K562 (cell line): ENCODE results near the gene ZC3H18. TPM values are rescaled to one million over a fixed set of nuclear protein-coding genes. Genes with fewer than 3 reads are reported as not detected.
A peak's percentile ranks its signal among the peaks of the same experiment; 100 is the strongest.

ENCODE experiments used
- CBX8 ChIP-seq: fragments of 200-600 bp; sonication (generic); IDR thresholded peaks from 2 replicates; pipeline ENCODE4 v1.6.1; 2012; ENCODE audit warnings: borderline replicate concordance, mixed run types, low read depth, mild to moderate bottlenecking, moderate library complexity, mixed read lengths, low read length, control low read depth, inconsistent platforms; ENCODE audit not compliant: poor library complexity, severe bottlenecking; ENCODE audit errors: extremely low read depth
- FOXJ3 ChIP-seq: sonication (generic); formaldehyde crosslinking; IDR thresholded peaks from 2 replicates; pipeline ENCODE4 v1.4.0; 2020; ENCODE audit warnings: mild to moderate bottlenecking, missing genetic modification reagents
- IRF2 ChIP-seq: sonication (generic); formaldehyde crosslinking; IDR thresholded peaks from 2 replicates; pipeline ENCODE4 v1.8.1; 2022; ENCODE audit warnings: mild to moderate bottlenecking, missing genetic modification reagents
- MCM2 ChIP-seq: fragments of 450-650 bp; IDR thresholded peaks from 2 replicates; pipeline ENCODE4 v1.6.1; 2017; ENCODE audit warnings: low read depth, mild to moderate bottlenecking
- MIER1 ChIP-seq: fragments of 450-650 bp; IDR thresholded peaks from 2 replicates; pipeline ENCODE4 v1.6.1; 2016; ENCODE audit warnings: antibody characterized with exemption, mild to moderate bottlenecking, low read depth
- MTA2 ChIP-seq: fragments of 450-650 bp; IDR thresholded peaks from 2 replicates; pipeline ENCODE4 v1.6.1; 2016; ENCODE audit warnings: low read depth
- MYBL2 ChIP-seq, 2 experiments: fragments of 450-650 bp in 1 of 2; sonication (generic) in 1 of 2; formaldehyde crosslinking in 1 of 2; IDR thresholded peaks; 2 replicates each; pipeline versions ENCODE4 v1.6.1 to v1.8.1; 2017 to 2022; ENCODE audit warnings: borderline replicate concordance in 1 of 2, inconsistent platforms in 1 of 2, low read depth in 1 of 2, mild to moderate bottlenecking in 1 of 2, missing genetic modification reagents in 1 of 2, moderate library complexity in 1 of 2
- PPARD ChIP-seq: fragments of 250-450 bp; sonication (Bioruptor Pico); IDR thresholded peaks from 2 replicates; pipeline ENCODE4 v1.8.0; 2022; ENCODE audit warnings: inconsistent platforms, mild to moderate bottlenecking, moderate library complexity
- RAD51 ChIP-seq: fragments of 450-650 bp; IDR thresholded peaks from 2 replicates; pipeline ENCODE4 v1.7.1; 2016; ENCODE audit warnings: low read depth, mild to moderate bottlenecking, borderline replicate concordance
- RBM34 ChIP-seq: fragments of 200-400 bp; formaldehyde crosslinking; IDR thresholded peaks from 2 replicates; pipeline ENCODE4 v1.6.1; 2018; ENCODE audit warnings: low read length, borderline replicate concordance; ENCODE audit not compliant: insufficient read depth
- TEAD4 ChIP-seq, 2 experiments: sonication (generic) in 1 of 2; formaldehyde crosslinking in 1 of 2; IDR thresholded peaks; 2 replicates each; pipeline versions ENCODE4 v1.6.1 to v1.8.0; 2012 to 2022; ENCODE audit warnings: borderline replicate concordance in 1 of 2, inconsistent platforms in 1 of 2, low read length in 1 of 2, mild to moderate bottlenecking in 1 of 2, missing genetic modification reagents in 1 of 2
- polyA plus RNA-seq, 8 experiments: library from polyadenylated mRNA; depleted of rRNA in 4 of 8; stranded (reverse) in 5 of 8; unstranded in 3 of 8; fragments of >200 nt; fragmentation: Nextera tagmentation in 2 of 8; fragmentation: Illumina TruSeq in 1 of 8; extraction: Ambion mirVana in 2 of 8; extraction: Trizol in 1 of 8; gene quantifications; 2 replicates each; pipeline versions ENCODE4 v1.2.1 to v1.2.3, GENCODE V29; 2011 to 2014; ENCODE audit warnings: inconsistent platforms in 1 of 8, missing spikeins in 1 of 8
- total RNA-seq, 7 experiments: library from RNA; depleted of rRNA in 6 of 7; stranded (reverse); fragments of >200 nt in 6 of 7; fragmentation: Illumina TruSeq in 2 of 7; extraction: Trizol in 2 of 7; gene quantifications; 2 replicates each; pipeline versions ENCODE4 v1.2.1 to v1.2.3, GENCODE V29; 2011 to 2021; ENCODE audit warnings: low replicate concordance in 1 of 7
- TF ChIP-seq, protein P1 (sequence below): sonication (generic); formaldehyde crosslinking; IDR thresholded peaks from 2 replicates; pipeline ENCODE4 v1.8.0; 2023; ENCODE audit warnings: mild to moderate bottlenecking, missing genetic modification reagents
- TF ChIP-seq, protein P2 (sequence below): fragments of 150-350 bp; IDR thresholded peaks from 2 replicates; pipeline ENCODE4 v1.6.1; 2014; ENCODE audit warnings: low read depth, mild to moderate bottlenecking, low read length, borderline replicate concordance
- TF ChIP-seq, protein P3 (sequence below): fragments of 250-450 bp; sonication (Bioruptor Pico); IDR thresholded peaks from 2 replicates; pipeline ENCODE4 v1.4.0; 2020; ENCODE audit warnings: mild to moderate bottlenecking, moderate library complexity
- TF ChIP-seq, protein P4 (sequence below): fragments of 450-650 bp; IDR thresholded peaks from 2 replicates; pipeline ENCODE4 v1.6.1; 2018; ENCODE audit not compliant: partially characterized antibody

ZC3H18 gene
- total and polyA plus RNA-seq, 9 of the 15 experiments (the other 6 are each of a cell fraction or from before 2014, with no cell fraction given) = 1.7 to 88.7 (median 26.9) TPM

DNA sequence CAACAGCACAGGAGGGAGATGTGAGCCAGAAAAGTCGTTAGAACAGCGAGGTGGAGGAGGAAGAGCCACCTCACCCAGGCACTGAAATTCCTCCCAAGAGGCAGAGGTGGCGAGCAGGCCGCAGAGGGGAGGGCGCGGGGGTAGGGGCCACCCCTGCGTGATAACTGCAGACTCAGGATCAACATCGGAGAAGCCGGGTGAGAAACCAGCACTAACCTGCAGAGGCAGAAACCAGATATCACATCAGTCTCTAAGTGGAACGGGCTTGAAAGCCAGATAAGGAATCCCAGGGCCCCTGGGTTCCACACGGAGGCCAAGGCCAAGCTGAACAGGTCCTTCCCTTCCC, 39.4 kb upstream of the ZC3H18 start (continued):
- TF ChIP-seq, protein P1, sequence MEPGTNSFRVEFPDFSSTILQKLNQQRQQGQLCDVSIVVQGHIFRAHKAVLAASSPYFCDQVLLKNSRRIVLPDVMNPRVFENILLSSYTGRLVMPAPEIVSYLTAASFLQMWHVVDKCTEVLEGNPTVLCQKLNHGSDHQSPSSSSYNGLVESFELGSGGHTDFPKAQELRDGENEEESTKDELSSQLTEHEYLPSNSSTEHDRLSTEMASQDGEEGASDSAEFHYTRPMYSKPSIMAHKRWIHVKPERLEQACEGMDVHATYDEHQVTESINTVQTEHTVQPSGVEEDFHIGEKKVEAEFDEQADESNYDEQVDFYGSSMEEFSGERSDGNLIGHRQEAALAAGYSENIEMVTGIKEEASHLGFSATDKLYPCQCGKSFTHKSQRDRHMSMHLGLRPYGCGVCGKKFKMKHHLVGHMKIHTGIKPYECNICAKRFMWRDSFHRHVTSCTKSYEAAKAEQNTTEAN = no peak
- no peak for TF ChIP-seq MIER1
- TF ChIP-seq, protein P2, sequence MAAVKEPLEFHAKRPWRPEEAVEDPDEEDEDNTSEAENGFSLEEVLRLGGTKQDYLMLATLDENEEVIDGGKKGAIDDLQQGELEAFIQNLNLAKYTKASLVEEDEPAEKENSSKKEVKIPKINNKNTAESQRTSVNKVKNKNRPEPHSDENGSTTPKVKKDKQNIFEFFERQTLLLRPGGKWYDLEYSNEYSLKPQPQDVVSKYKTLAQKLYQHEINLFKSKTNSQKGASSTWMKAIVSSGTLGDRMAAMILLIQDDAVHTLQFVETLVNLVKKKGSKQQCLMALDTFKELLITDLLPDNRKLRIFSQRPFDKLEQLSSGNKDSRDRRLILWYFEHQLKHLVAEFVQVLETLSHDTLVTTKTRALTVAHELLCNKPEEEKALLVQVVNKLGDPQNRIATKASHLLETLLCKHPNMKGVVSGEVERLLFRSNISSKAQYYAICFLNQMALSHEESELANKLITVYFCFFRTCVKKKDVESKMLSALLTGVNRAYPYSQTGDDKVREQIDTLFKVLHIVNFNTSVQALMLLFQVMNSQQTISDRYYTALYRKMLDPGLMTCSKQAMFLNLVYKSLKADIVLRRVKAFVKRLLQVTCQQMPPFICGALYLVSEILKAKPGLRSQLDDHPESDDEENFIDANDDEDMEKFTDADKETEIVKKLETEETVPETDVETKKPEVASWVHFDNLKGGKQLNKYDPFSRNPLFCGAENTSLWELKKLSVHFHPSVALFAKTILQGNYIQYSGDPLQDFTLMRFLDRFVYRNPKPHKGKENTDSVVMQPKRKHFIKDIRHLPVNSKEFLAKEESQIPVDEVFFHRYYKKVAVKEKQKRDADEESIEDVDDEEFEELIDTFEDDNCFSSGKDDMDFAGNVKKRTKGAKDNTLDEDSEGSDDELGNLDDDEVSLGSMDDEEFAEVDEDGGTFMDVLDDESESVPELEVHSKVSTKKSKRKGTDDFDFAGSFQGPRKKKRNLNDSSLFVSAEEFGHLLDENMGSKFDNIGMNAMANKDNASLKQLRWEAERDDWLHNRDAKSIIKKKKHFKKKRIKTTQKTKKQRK = no peak
- TF ChIP-seq, protein P3, sequence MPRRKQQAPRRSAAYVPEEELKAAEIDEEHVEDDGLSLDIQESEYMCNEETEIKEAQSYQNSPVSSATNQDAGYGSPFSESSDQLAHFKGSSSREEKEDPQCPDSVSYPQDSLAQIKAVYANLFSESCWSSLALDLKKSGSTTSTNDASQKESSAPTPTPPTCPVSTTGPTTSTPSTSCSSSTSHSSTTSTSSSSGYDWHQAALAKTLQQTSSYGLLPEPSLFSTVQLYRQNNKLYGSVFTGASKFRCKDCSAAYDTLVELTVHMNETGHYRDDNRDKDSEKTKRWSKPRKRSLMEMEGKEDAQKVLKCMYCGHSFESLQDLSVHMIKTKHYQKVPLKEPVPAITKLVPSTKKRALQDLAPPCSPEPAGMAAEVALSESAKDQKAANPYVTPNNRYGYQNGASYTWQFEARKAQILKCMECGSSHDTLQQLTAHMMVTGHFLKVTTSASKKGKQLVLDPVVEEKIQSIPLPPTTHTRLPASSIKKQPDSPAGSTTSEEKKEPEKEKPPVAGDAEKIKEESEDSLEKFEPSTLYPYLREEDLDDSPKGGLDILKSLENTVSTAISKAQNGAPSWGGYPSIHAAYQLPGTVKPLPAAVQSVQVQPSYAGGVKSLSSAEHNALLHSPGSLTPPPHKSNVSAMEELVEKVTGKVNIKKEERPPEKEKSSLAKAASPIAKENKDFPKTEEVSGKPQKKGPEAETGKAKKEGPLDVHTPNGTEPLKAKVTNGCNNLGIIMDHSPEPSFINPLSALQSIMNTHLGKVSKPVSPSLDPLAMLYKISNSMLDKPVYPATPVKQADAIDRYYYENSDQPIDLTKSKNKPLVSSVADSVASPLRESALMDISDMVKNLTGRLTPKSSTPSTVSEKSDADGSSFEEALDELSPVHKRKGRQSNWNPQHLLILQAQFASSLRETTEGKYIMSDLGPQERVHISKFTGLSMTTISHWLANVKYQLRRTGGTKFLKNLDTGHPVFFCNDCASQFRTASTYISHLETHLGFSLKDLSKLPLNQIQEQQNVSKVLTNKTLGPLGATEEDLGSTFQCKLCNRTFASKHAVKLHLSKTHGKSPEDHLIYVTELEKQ = no peak
- no peak for TF ChIP-seq RAD51
- TF ChIP-seq IRF2 = no peak
- no peak for TF ChIP-seq CBX8
- TF ChIP-seq MCM2 = no peak
- no peak for TF ChIP-seq RBM34
- no peak for TF ChIP-seq MYBL2 (IDR thresholded peaks at IDR 0.05; ENCODE audit: low read depth)
- TF ChIP-seq MYBL2 (CRISPR knock-in tag; IDR thresholded peaks at IDR 0.05; ENCODE audit: borderline replicate concordance) = no peak
- no peak for TF ChIP-seq PPARD (CRISPR knock-in tag)
- peak; percentile 29; the same call in 1 of the 2 replicates for TF ChIP-seq MTA2
- TF ChIP-seq TEAD4 (IDR thresholded peaks at IDR 0.05; ENCODE audit: low read length) = no peak
- TF ChIP-seq TEAD4 (CRISPR knock-in tag; IDR thresholded peaks at IDR 0.05; ENCODE audit: borderline replicate concordance) = no peak
- TF ChIP-seq, protein P4, sequence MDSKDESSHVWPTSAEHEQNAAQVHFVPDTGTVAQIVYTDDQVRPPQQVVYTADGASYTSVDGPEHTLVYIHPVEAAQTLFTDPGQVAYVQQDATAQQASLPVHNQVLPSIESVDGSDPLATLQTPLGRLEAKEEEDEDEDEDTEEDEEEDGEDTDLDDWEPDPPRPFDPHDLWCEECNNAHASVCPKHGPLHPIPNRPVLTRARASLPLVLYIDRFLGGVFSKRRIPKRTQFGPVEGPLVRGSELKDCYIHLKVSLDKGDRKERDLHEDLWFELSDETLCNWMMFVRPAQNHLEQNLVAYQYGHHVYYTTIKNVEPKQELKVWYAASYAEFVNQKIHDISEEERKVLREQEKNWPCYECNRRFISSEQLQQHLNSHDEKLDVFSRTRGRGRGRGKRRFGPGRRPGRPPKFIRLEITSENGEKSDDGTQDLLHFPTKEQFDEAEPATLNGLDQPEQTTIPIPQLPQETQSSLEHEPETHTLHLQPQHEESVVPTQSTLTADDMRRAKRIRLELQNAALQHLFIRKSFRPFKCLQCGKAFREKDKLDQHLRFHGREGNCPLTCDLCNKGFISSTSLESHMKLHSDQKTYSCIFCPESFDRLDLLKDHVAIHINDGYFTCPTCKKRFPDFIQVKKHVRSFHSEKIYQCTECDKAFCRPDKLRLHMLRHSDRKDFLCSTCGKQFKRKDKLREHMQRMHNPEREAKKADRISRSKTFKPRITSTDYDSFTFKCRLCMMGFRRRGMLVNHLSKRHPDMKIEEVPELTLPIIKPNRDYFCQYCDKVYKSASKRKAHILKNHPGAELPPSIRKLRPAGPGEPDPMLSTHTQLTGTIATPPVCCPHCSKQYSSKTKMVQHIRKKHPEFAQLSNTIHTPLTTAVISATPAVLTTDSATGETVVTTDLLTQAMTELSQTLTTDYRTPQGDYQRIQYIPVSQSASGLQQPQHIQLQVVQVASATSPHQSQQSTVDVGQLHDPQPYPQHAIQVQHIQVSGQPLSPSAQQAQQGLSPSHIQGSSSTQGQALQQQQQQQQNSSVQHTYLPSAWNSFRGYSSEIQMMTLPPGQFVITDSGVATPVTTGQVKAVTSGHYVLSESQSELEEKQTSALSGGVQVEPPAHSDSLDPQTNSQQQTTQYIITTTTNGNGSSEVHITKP = no peak
- TF ChIP-seq FOXJ3 (CRISPR knock-in tag) = no peak
